Measurements from ENCODE around the gene PNMA6F.
"Not testable (repeated sequence)": the region's sequence is repeated elsewhere in the genome, so short reads cannot be mapped to it uniquely, and the experiment has no call there.

The PNMA6F gene

DNA sequence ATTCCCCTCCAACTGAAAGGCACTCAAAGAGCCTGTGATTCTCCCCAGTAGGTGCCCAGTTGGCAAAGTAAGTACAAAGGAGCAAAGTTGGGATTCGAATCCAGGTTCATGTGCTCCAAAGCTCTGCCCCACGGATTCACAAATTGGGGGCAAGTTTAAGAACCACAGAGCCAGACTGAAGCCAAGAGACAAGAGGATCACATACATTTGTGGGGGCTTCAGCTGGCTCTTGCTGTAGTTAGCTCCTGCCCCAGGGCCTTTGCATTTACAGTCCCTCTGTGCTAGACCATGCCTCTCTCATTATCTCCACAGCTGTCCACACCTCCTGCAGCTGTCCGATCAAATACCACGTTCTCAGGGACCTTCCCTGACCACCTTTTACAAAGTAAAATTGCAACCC lies 18.8 kb downstream of the PNMA6F start:
- DNase-seq (ENCODE audit: low read depth in 3 of 3): no peak

- DNase-seq (ENCODE audit: low read depth in 3 of 3): no peak
These were observed 19.8 kb downstream of the PNMA6F start for GRCh38 chrX:153301746-153302145.

- no peak for DNase-seq (ENCODE audit: low read depth in 3 of 3)
These were observed 21.7 kb downstream of the PNMA6F start for GRCh38 chrX:153299855-153300254.

GRCh38 chrX:153297376-153297775 lies 24.2 kb downstream of the PNMA6F start:
- no peak for DNase-seq (ENCODE audit: low read depth in 3 of 3)

- not testable (repeated sequence) for DNase-seq (ENCODE audit: low read depth in 3 of 3)
These were observed 28.0 kb downstream of the PNMA6F start for GRCh38 chrX:153293485-153294071.

GRCh38 chrX:153288807-153289206 lies 32.8 kb downstream of the PNMA6F start:
- DNase-seq (ENCODE audit: low read depth in 3 of 3): not testable (repeated sequence)

DNA sequence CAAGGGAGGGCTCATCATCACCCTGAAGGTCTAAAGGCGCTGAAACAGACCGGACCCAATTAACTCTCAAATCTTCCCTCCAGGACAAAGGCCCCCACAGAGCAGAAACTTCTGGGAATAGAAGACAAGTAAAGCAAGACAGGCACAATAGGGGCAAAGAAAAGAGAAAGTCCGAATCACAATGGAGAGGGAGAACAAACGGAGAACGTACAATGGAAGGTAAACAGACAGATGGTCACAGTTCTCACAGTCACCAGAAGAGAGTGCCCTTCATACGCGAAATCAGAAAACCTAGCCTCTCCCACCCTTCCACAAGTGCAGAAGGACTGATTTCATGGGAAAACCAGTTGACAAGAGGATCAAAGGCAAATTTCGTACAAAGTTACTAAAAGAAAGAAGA lies 35.9 kb downstream of the PNMA6F start:
- not testable (repeated sequence) for DNase-seq (ENCODE audit: low read depth in 3 of 3)

DNA sequence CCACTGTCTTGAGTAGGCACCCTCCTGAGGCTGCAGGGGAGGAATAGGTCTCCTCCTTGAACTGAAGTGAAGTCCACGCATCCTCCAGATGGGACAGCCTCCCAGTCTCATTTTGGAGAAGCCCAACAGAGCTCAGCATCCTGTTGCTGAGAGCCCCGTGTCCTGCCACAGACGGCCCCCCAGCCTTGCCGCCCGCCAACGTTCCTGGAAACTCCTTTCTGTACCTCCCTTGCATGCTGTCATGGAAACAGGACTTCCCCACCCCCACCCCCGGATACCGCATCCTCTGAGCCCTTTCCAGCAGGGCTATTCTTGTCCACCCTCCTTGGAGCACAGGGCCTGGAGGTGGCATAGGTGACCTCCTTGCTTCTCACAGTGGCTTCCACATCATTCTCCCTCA lies 37.6 kb downstream of the PNMA6F start:
- DNase-seq (ENCODE audit: low read depth in 3 of 3): not testable (repeated sequence)

DNA sequence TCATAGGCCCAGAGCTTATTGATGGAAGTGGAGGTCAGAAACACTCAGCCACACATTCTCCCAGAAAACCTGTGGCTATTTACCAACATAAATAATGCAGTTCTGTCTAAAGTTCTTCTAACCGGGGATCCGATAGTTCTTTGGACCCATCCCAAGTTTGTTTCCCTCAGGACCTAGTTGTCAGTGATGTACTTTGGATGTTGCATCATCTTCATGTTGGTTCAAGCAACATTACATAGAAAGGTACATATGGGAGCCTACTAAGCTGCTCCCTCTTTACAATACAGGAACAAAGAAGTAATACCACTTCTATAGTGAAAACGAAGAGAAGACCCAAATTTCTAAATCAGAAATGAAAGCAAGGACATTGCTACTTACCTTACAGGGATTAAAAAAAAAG lies 39.8 kb downstream of the PNMA6F start:
- DNase-seq (ENCODE audit: low read depth in 3 of 3): not testable (repeated sequence)

DNA sequence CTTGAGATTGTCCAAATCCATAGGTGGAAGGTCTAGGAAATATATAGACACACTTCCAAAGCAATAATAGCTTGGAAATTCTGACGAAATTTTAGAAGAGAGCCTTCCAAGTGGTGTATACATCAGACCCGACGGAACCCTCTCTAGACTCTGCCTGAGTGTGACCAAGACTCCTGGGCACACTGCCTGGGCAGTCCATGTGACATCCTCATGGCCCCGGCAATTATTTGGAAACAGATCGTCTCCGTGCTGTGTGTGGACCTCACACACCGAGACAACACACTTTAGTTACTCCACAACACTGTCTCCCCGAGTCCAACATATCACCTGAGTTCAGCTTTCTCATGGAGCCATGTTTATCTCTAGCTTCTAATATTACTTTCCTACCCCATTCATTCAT lies 42.3 kb downstream of the PNMA6F start:
- DNase-seq (ENCODE audit: low read depth in 3 of 3): not testable (repeated sequence)

GRCh38 chrX:153276049-153276448 lies 45.5 kb downstream of the PNMA6F start:
- not testable (repeated sequence) for DNase-seq (ENCODE audit: low read depth in 3 of 3)

DNA sequence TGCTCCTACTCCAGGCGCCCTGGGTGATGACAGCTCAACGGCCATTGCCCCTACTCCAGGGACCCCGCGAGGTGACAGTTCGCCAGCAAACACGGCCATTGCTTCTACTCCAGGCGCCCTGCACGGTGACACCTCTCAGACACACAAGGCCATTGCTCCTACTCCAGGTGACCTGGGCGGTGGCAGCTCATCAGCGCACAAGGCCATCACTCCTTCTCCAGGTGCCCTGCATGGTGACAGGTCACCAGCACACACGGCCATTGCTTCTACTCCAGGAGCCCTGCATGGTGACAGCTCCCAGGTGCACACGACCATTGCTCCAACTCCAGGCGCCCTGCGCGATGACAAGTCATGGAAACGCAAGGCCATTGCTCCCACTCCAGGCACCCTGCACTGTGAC lies 46.1 kb downstream of the PNMA6F start:
- not testable (repeated sequence) for DNase-seq (ENCODE audit: low read depth in 3 of 3)

DNA sequence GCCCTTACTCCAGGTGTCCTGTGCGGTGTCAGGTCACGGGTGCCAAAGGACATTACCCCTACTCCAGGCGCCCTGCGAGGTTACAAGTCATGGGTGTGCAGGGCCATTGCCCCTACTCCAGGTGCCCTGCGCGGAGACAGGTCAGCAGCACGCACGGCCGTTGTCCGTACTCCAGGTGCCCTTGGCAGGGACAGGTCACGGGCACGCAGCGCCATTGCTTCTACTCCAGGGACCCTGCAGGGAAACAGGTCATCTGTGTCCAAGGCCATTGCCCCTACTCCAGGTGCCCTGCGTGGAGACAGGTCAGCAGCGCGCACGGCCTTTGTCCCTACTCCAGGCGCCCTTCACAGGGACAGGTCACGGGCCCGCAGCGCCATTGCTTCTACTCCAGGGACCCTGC lies 49.0 kb downstream of the PNMA6F start:
- not testable (repeated sequence) for DNase-seq (ENCODE audit: low read depth in 3 of 3)

- DNase-seq (ENCODE audit: low read depth in 3 of 3): not testable (repeated sequence)
These were observed 49.5 kb downstream of the PNMA6F start for GRCh38 chrX:153272070-153272469.
